GM12878 (cell line): ENCODE results near the gene ATG3.
"Not testable (repeated sequence)": the region's sequence is repeated elsewhere in the genome, so short reads cannot be mapped to it uniquely, and the experiment has no call there.

Experiments used
- POLR2A ChIP-seq: IDR thresholded peaks from 2 replicates; pipeline ENCODE4 v1.6.1; 2011; ENCODE audit warnings: low read depth, mild to moderate bottlenecking, low read length
- YY1 ChIP-seq: IDR thresholded peaks from 2 replicates; pipeline ENCODE4 v1.6.1; 2011; ENCODE audit warnings: low read depth, mild to moderate bottlenecking, low read length

DNA sequence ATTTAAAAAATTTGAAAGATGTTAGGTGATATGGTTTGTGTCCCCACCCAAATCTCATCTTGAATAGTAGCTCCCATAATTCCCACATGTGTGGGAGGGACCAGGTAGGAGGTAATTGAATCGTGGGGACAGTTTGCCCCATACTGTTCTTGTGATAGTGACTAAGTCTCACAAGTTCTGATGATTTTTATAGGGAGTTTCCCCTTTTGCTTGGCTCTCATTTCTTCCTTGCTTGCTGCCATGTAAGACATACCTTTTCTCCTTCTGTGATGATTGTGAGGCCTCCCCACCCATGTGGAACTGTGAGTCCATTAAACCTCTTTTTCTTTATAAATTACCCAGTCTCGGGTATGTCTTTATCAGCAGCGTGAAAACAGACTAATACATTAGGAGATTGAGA lies 42.8 kb downstream of the ATG3 start:
- TF ChIP-seq POLR2A, YY1: not testable (repeated sequence)
